Loucy (cell line): ENCODE data around the gene APOO.

Experiments used
- H2AFZ ChIP-seq: fragments of 200-600 bp; sonication (generic); 2 replicates; pipeline ENCODE4 v1.6.0; 2016; ENCODE audit warnings: antibody characterized with exemption, mild to moderate bottlenecking, low read length, moderate library complexity
- H3F3A ChIP-seq: fragments of 200-600 bp; 2 replicates; pipeline ENCODE4 v1.6.0; 2016; ENCODE audit warnings: antibody characterized with exemption, low read depth, mild to moderate bottlenecking
- H3K27me3 ChIP-seq: fragments of 200-600 bp; sonication (generic); 2 replicates; pipeline ENCODE4 v1.6.1; 2014; ENCODE audit warnings: low read length, mild to moderate bottlenecking; ENCODE audit not compliant: insufficient read depth, poor library complexity, severe bottlenecking
- H3K36me3 ChIP-seq: fragments of 200-600 bp; sonication (generic); 2 replicates; pipeline ENCODE4 v1.6.1; 2016; ENCODE audit warnings: low read length; ENCODE audit not compliant: insufficient read depth
- H3K4me1 ChIP-seq: fragments of 200-600 bp; sonication (generic); 2 replicates; pipeline ENCODE4 v1.5.1; 2014; ENCODE audit warnings: low read length, mild to moderate bottlenecking; ENCODE audit not compliant: insufficient read depth, poor library complexity, severe bottlenecking
- H3K4me2 ChIP-seq: fragments of 200-600 bp; sonication (generic); 2 replicates; pipeline ENCODE4 v1.6.0; 2014; ENCODE audit warnings: antibody characterized with exemption, low read length, low read depth, mild to moderate bottlenecking; ENCODE audit not compliant: poor library complexity, severe bottlenecking
- H3K4me3 ChIP-seq: fragments of 200-600 bp; sonication (generic); 2 replicates; pipeline ENCODE4 v1.5.1; 2014; ENCODE audit warnings: low read length, mild to moderate bottlenecking, mixed read lengths; ENCODE audit not compliant: poor library complexity, severe bottlenecking
- H3K79me2 ChIP-seq: fragments of 200-600 bp; sonication (generic); 2 replicates; pipeline ENCODE4 v1.6.1; 2014; ENCODE audit warnings: low read length; ENCODE audit not compliant: insufficient read depth
- H3K9ac ChIP-seq: fragments of 200-600 bp; sonication (generic); 2 replicates; pipeline ENCODE4 v1.6.0; 2014; ENCODE audit warnings: mild to moderate bottlenecking, low read depth, low read length, moderate library complexity; ENCODE audit not compliant: poor library complexity, severe bottlenecking
- H3K9me2 ChIP-seq: fragments of 200-600 bp; sonication (generic); replicated peaks from 2 replicates; pipeline ENCODE4 v1.6.1; 2016; ENCODE audit warnings: low read depth, low read length, mixed read lengths
- H3K9me3 ChIP-seq: fragments of 200-600 bp; sonication (generic); 2 replicates; pipeline ENCODE4 v1.6.1; 2014; ENCODE audit warnings: mild to moderate bottlenecking, antibody characterized with exemption, low read length, low read depth; ENCODE audit not compliant: insufficient read depth
- H4K20me1 ChIP-seq: fragments of 200-600 bp; sonication (generic); 2 replicates; pipeline ENCODE4 v1.6.0; 2014; ENCODE audit warnings: antibody characterized with exemption, low read length, mild to moderate bottlenecking; ENCODE audit not compliant: insufficient read depth, poor library complexity, severe bottlenecking
- EZH2phosphoT487 ChIP-seq: fragments of 200-600 bp; IDR thresholded peaks from 2 replicates; pipeline ENCODE4 v1.6.1; 2018; ENCODE audit warnings: antibody characterized with exemption, mild to moderate bottlenecking, moderate library complexity, borderline replicate concordance
- TF ChIP-seq, protein P1 (sequence below): fragments of 200-600 bp; sonication (generic); conservative IDR thresholded peaks from 2 replicates; pipeline ENCODE4 v1.5.1; 2014; ENCODE audit warnings: mild to moderate bottlenecking, antibody characterized with exemption, low read length

Gene APOO

DNA sequence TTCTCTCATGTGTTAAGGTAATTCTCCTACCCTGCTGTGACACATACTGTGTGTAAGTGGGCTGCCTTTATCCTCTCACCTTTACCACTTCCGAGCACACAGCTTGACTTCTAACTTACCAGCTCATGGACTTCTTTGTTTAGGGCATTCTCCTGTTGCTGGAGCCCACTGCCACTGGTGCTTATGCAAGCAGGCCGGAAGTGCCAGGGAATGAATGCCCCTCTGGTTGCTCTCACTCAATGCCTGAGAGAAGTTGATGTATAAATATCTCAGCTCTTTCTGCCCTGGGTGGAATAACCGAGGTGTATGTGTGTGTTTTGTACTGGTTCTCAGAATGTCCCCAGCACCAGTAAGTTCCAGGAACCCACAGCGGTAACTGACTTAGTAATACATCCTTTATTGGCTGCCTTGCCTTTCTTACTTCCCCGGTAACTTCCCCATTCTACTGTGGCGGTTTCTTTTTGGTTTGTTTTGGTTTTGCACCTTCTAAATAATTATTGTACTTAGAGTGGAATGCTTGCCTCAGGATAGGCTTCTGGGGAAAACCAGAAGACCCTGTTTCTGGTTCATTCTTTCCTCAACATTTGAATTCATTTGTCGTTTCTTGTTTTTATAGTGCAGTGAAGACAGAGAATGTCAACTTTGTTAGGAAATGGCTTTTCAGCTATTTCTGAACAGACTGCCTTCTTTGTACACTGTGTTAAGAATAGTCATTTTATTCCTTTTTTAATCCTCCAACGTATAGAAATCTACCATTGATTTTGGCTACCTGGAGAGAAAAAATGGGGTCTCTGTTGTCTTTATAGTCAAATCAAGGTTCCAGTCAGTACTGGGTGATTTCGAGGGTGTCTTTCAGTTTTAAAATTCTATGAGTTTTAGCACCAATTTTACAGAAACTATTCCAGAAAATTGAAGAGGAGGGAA lies 45.5 kb upstream of the APOO start:
- Histone ChIP-seq H3K9me3 (no peaks in the 10 kb centered on the region), H3K4me1 (peaks cover 9% of the 10 kb centered on the region), H3K9ac (peak overlapping the region; percentile 66), H3K4me2 (peak overlapping the region; percentile 68), H3F3A (no peaks in the 10 kb centered on the region), H3K9me2 (no peaks in the 10 kb centered on the region), H3K36me3 (no peaks in the 10 kb centered on the region), H3K4me3 (peak overlapping the region; percentile 69), H3K27me3 (no peaks in the 10 kb centered on the region), H2AFZ (peak overlapping the region; percentile 98), H3K79me2 (no peaks in the 10 kb centered on the region), H4K20me1 (no peaks in the 10 kb centered on the region)
- no peak for TF ChIP-seq EZH2phosphoT487
- TF ChIP-seq, protein P1, sequence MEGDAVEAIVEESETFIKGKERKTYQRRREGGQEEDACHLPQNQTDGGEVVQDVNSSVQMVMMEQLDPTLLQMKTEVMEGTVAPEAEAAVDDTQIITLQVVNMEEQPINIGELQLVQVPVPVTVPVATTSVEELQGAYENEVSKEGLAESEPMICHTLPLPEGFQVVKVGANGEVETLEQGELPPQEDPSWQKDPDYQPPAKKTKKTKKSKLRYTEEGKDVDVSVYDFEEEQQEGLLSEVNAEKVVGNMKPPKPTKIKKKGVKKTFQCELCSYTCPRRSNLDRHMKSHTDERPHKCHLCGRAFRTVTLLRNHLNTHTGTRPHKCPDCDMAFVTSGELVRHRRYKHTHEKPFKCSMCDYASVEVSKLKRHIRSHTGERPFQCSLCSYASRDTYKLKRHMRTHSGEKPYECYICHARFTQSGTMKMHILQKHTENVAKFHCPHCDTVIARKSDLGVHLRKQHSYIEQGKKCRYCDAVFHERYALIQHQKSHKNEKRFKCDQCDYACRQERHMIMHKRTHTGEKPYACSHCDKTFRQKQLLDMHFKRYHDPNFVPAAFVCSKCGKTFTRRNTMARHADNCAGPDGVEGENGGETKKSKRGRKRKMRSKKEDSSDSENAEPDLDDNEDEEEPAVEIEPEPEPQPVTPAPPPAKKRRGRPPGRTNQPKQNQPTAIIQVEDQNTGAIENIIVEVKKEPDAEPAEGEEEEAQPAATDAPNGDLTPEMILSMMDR: no peak

DNA sequence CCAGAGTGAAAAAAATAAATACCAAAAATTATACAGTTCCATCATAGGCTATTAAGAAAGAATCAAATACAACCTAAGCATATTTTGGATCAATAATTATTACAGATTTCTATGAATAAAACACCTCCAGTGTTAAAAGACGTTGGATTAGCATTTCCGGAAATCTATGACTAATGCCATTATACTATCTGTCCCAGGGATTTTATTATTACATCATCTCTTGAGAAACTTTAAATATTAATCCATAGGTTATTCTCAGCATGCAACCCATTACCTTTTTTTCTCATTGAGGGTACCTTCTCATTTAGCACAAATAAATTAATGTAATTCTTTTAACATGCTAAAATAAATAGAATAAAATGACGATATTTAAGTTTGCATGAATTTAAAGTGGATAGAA lies 44.7 kb upstream of the APOO start:
- H3K4me2 ChIP-seq: peak overlapping the region; percentile 68
- no peaks in the 10 kb centered on the region for H3K9me2 ChIP-seq
- no peaks in the 10 kb centered on the region for H3K36me3 ChIP-seq
- H3K27me3 ChIP-seq: no peaks in the 10 kb centered on the region
- H4K20me1 ChIP-seq: no peaks in the 10 kb centered on the region
- peak overlapping the region; percentile 69 for H3K4me3 ChIP-seq
- no peaks in the 10 kb centered on the region for H3K79me2 ChIP-seq
- no peak overlapping the region for H3K9ac ChIP-seq
- TF ChIP-seq EZH2phosphoT487: no peak
- TF ChIP-seq, protein P1: no peak
- no peaks in the 10 kb centered on the region for H3K9me3 ChIP-seq
- no peaks in the 10 kb centered on the region for H3F3A ChIP-seq
- H3K4me1 ChIP-seq: peaks cover 4% of the 10 kb centered on the region
- H2AFZ ChIP-seq: peak overlapping the region; percentile 98; the same call in 1 of the 2 replicates

DNA sequence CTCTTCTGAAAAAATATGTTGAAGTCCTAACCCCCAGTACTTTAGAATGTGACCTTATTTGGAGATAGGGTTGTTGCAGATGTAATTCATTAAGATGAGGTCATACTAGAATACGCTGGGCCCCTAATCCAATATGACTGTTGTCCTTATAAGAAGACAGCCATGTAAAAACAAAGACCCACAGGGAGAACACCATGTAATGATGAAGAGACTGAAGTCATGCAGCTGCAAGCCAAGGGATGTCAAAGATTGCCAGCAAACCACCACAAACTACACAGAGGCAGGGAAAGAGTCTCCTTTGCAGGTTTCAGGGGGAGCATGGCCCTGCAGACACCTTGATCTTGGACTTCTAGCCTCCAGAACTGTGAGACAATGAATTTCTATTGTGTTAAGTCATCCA lies 37.5 kb upstream of the APOO start:
- Histone ChIP-seq H3K27me3 (no peaks in the 10 kb centered on the region), H3K4me2 (no peak overlapping the region)
- TF ChIP-seq, protein P1: no peak
- TF ChIP-seq EZH2phosphoT487: no peak

More for the DNA sequence above, 37.5 kb upstream of the APOO start:
- Histone ChIP-seq H3K79me2 (no peaks in the 10 kb centered on the region), H2AFZ (no peak overlapping the region), H3F3A (no peaks in the 10 kb centered on the region), H3K9me3 (no peaks in the 10 kb centered on the region), H3K9ac (no peak overlapping the region), H3K9me2 (no peaks in the 10 kb centered on the region), H3K4me1 (no peaks in the 10 kb centered on the region), H4K20me1 (no peaks in the 10 kb centered on the region), H3K4me3 (no peak overlapping the region), H3K36me3 (no peaks in the 10 kb centered on the region)
